ENCODE data around the gene NPR3.
"Not testable (repeated sequence)": the region's sequence is repeated elsewhere in the genome, so short reads cannot be mapped to it uniquely, and the experiment has no call there.

Gene NPR3

DNA sequence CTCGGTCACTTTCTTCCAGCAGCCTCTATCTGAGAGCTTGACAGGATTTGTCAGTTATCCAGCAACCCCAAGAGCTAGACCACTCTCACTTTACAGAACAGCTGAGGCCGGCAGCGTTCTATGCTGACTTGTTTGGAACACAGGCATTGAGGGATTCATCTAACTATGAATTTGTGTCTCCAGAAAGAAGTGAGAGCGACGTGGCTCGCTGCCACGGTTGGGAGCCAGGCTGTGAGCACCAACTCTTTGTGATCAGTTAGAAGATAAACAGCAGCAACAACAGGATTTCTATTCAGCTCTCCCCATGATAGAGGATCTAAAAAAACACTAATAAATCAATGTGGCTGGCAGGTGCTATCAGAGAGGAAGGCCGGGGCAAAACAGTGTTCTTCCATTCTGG, 58.6 kb downstream of the NPR3 start:
- no peak for DNase-seq

DNA sequence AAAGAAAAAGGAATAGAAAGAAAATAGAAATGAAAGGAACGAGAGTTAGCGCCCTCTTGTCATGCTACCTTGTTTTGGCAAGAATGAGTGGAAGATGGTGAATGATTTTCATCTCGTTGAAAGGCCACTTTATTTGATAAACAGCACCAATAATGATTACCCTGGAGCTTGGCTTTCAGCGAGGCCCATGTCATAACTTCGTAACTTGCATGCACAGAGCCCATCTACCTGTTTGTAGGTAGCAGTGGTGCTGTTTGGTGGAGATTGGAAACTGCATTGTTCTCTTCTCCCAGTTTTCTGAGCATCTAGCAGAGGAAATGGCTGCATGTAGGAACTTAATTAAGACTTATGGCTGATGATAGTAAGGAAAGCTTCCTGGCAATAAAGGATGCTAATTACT, 59.3 kb downstream of the NPR3 start:
- DNase-seq: no peak

DNA sequence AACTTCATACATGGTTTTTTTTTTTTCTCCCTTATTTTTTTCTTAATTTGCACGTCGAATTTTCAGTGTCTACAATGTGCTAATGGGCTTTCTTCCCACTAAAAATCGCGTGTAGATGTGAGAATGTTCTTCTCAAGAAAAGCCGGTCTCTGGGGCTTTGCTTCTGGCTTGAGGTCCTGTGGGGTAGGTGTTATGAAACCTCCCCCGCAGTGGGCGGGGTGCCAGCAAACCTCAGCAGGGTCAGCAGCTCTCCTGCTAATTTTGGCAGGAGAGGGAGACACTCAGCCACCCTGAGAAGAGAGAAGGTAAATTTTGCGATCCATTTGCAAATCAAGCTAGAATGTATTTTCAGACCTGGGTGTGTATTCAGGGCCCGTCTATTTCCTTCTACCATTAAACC, 59.9 kb downstream of the NPR3 start:
- no peak for DNase-seq

DNA sequence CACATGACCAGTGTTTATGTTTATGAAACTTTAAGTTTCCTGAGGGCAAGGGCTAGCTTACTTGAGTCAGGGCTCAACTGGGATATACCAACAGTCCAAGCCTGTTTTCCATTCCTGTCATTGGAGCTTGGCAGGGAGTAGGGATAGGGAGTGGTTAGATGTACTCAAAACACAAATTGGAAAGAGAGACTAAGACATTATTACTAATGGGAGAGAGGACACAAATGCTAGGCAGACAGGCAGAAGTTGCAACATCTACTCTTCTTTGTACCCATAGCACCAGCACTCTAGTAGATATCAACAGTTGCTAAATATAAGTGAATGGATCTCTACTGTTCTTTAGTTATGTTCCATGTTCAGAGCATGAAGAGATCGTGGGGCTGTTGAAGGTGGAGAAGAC, 62.8 kb downstream of the NPR3 start:
- no peak for DNase-seq

DNA sequence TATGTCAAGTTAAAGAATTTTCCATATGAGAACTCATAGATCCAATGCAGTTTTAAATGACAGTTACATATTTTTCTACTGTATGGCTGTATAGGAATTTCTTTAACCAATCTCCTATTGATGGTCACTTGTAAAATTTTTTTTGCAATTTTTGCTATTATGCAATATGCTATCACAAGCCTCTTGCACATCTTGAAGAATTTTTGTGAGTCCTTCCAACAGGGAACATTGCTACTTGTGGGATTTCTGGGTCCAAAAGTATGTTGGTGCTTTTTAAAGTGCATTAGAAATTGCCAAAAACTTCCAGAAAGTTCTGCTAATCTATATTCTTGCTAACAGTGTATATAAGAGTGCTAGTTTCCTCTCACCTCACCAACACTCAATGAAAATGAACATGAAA, 65.1 kb downstream of the NPR3 start:
- DNase-seq: no peak

DNA sequence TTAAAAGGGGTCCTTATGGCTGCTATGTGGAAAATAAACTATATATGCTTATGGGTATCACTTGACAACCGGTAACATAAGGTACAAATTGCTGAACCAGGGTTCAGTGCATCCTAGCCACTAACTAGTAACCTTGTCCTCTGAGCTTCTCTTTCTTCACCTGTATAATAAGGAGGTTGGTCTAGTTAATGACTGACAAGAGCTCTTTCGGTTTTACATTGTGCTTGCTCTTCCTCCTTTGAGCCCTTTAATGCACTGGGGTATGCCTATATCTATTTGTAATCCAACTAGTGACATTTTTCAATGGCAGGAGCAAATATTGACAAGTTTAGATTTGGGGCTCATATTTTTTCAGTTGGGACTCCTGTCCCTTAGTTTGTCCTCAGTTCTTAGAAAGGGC, 66.1 kb downstream of the NPR3 start:
- no peak for DNase-seq

DNA sequence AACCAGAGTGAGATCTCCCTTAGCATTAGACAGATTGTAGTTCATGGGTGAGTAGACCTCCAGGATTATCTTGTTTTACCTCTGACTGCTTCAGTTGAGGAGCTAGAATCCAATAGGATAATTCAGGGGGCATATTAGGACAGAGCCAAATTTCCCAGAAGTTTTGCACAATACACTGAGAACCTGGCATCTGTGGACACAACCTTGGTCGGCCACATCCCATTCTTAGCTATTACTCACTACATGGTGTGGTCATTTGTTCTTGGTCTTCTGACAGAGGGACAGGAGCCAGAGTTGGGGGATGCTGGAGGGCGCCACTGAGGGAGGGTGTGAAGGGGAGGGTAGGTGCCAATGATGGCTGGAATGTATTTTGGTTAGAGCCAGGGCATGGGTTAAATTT, 66.6 kb downstream of the NPR3 start:
- no peak for DNase-seq

DNA sequence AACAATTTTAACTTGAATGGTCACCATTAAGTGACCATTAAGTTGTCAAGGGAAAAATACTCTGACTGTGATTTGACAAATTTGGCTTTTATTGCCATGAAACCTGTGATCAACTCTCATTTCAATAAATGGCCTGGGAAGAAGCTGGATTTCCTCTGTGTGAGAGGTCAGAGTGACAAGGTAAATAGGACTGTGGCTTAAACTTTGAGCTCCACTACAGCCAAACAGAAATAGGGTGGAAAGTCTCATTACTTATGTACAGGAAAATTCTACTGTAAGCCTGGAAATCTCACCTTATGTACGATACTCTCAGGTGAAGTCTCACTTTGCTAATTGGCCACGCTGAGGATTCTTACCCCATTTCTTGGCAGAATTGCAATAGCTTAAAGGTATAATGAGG, 67.3 kb downstream of the NPR3 start:
- DNase-seq: no peak

DNA sequence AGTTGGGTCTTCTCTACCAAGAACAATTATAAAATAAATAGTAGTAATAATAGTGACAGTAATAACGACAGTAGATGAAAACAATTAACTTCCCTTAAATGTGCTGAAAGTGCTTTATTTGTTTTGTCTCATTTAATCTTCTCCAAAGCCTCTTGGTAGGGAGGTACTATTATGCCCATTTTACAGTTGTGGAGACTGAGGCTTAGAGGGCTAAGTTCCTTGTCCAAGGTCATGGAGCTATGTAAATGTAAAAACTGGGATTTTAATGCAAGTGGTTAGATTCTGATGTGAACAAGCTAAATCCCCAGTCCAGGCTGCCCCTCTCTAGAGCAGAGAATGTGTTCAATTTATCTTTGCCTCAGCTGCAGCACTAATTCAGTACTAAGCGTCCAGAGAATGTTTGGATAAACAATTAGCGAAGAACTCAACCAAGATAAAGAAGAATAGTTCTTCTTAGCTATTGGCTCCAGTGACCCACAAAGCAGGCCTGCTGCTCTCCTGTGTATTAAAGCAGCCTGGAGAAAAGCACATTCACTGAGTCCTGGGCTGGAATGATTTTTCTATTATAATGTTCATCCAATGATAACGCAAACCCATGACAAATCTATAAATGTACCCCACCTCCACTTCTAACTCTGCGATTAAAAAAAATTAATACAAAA, 68.8 kb downstream of the NPR3 start:
- DNase-seq: no peak

DNA sequence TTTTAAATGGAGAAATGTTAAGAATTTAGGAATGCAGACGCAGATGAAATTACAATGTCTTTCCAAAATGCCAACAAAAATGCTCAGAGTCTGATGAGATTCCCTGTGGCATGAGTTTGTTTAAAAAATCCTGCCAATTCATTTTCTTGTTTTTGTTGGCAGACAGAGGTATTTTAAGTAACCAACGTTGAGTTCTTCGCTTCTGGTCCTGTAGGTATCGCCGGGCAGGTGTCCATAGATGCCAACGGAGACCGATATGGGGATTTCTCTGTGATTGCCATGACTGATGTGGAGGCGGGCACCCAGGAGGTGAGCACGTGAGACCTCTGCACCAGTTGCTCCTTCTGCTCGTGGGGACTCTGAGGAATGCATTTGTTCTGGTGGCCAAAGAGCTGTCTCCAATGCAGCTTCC, 69.4 kb downstream of the NPR3 start:
- DNase-seq: no peak

DNA sequence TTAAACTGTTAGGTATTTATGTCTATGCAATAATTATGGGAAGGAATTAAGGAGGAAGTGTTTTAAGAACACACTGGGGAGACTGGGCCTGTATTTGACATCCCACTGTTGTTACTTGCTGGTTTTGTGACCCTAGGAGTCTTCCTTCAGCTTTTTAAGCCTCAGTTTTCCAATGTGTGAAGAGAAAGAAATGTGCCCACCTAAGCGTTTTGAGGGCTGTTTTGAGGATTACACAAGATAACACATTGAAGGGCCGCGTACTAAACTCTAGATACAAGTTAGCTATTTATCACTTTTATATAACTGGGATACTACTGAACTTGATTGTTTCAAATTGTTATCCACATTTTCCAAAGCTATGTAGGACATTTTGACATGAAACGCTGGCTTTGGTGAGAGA, 72.5 kb downstream of the NPR3 start:
- DNase-seq: no peak

DNA sequence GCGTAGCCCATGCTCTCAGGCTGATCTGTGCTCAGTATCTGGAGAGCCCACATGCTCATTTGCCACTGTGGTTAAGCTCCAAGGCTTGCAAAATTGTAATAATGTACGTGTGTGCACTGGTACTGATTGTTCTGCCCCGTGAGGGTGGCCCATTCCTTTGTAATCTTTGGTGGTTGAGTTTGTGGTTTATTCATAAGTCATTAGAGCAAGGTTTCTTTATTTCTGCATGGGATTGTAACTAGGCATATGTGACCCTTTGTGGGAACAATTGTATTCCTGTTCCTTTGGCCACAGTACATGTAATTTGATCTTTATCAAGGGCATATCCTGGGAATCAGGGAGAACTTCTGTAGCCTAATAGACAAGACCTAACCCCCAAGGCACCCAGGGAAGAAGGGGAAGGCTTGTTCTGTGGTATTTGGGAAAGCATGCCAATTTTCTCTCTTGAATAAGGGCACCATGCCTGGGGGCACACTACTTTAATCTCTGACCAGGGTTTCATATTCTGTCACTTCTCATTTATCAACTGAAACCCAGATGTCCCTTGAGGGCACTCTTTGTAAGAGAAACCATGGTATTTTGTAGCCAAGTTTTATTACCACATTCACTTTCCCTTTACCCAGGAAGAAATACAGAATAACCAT, 74.6 kb downstream of the NPR3 start:
- no peak for DNase-seq

DNA sequence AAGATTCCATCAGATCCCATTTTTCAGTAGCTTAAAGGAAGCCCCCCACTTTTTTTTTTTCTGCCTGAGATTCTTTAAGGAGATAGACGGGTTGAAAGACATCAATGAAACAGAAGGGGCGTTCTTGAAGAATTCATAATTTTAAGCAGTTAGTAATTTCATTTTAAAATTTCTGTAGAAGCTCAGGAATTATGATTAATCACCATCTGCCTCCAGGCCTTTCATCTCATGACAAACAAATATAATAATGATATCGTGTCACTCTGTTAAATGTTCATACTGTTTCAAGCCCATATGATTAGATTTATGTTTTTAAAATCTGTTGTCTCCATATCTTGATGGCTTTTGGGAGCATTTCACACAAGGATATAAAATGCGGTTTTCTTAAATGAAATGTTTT, 75.2 kb downstream of the NPR3 start:
- no peak for DNase-seq

DNA sequence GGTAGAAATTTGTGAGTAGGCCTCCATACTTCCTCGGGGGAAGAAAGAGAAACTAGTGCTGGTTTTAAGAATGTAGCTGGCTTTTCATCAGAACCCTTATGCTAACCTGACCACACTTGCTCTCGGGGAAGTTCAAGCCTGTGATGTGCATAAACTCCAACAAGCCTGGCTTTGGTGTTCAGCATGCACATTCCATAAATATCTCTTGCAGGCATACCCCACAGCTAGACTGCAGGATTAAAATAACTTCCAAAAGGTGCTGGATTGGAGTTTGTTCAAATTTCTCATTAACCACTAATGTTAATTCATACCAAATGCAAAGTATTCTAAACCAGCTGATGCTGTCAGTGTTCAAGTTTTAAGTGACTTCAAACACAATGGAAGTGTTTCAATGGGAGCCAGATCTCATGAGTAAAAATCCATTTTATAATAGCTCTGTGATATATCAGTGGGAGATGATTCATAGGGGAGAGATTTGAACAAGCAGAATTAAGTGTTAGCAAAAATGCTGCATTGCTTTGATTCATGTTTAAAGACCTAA, 79.4 kb downstream of the NPR3 start:
- no peak for DNase-seq

DNA sequence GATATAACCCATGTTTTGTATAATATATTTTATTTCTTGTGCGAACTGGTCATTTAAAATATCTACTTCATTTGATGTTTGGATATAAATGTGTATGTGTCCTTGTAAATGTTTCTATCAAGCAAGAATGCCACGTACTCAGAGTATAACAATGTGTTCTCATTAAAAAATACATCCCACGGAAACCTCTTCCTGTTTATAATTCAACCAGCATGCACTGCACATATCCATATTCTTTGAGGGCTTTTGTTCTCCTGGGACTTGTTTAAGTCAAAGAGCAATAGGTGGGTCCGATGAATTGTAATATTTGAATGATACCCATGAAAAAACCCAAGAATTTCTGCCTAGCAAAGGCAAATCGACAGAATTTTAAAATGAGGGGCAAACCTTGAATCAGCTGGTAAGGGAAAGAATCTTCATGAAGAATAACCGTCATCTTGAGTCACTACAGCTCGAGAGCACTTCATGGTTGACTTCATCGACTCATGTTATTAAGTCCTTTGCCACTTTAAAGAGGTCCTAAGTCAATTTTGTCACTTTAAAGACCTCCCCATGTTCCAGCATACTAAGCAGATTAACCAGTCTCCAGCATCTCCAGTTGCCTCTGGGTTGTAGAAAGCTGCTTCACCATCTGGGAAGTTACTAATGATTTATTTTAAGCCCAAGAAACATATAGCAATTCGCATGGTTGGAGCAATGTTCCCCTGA, 80.6 kb downstream of the NPR3 start:
- DNase-seq: no peak

DNA sequence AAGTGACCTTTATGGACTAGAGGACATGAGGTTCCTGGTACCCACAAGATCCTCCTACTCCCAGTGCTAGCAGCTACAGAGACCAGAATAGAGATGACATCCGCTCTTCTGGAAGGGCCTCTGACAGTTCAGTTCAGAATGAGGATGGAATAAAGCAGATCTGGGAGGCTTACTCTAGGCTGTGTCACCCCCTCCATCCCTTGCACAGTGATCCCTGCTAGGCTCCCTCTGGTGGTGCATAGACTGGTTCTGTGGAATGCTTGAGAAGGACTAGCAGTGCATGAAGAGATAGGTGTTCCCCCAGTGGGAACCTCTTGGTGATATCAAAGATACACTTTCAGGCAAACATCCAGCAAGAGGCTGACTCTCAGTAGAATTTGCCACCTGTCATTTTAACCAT, 83.0 kb downstream of the NPR3 start:
- DNase-seq: no peak

DNA sequence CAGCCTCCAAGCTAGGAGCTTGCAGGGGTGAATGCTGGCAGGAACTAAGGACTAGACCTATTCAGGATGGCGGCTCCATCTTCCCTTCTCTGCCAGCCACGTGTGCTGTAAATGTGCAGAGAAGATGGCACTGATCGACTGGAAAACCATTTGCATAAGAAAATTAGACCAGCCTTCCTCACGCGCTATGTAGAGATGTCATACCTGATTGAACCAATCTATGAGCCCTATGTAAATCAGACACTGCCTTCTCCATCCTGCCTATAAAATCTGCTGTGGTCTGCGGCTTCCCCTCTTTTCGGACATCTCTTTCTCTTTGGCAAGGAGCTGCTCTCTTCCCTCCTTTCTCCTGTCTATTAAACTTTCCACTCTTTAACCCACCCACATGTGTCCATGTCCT, 91.6 kb downstream of the NPR3 start:
- DNase-seq: no peak

DNA sequence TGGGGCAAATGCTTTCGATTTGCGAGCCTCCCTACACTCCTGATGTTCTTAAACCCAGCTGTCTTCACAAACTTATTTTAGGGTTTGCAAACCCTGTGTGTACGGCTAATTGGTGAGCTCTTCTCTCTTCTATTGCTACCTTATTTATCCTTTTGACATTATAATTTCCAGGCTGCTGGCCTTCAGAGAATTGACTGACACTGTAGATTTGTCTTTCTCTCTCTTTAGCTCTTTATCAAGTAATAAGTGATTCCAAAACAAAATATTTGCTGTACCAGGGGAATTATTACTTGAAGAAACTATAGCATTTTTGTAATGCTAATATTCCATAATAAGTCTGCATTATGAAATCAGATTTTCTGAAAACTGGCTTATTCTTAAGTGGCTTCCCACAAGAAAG, 92.5 kb downstream of the NPR3 start:
- no peak for DNase-seq

DNA sequence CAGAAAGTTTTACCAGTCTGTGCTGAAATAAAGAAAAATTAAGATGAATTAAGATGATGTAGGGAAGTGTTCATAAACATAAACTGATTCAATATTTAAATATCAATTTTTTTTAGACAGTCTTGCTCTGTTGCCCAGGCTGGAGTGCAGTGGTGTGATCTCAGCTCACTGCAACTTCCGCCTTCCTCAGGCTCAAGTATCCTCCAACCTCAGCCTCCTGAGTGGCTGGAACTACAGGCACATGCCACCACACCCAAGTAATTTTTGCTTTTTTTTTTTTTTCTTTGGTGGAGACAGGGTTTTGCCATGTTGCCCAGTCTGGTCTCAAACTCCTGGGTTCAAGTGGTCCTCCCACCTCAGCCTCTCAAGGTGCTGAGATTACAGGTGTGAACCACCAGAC, 94.3 kb downstream of the NPR3 start:
- DNase-seq: not testable (repeated sequence)

DNA sequence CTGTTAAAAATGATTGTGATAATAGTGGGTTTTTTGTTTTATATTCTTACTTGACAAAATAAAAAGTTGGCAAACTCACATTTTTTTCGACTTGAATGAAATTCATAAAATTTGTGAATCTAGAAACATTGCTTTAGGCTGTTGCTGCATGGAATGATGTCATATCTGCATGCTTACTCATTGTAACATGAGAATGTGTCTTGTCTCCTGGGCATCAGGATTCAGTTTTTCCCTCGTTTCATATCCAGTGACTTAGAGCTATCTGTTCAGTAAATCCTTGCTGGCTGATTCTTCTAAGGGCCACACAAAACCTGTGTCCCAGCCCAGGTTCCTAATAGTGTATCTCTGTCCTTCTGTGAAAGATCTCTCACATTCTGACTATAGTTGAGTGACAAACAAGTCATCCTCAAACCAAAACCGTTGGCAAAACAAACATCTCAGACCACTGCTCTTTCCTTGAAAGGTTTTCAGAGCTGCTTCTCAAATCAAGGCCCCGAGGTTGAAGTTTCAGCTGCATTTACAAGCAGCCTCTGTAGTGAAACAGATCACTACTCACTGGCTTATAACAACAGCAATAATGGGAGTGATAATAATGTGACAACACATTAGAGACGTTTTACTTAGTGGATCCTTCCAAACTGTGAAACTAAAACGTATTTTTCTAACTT, 95.0 kb downstream of the NPR3 start:
- no peak for DNase-seq

DNA sequence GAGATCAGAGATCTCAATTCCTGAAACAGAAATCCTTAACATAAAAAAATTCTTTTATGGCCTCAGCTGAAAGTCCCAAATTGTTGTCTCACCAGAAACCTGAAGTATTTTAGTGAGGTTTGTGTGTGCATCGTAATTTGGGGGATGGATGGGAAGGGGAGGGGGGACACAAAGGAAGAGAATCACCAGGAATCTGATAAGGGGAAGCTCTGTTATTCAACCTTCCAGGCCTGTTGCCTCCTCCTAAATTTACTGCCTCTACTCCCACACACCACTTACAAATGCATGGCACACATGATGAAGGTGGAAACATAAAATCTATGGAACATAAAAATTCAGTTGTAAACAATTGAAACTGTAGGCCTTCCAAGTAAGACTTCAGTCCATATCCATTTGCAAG, 97.7 kb downstream of the NPR3 start:
- no peak for DNase-seq

DNA sequence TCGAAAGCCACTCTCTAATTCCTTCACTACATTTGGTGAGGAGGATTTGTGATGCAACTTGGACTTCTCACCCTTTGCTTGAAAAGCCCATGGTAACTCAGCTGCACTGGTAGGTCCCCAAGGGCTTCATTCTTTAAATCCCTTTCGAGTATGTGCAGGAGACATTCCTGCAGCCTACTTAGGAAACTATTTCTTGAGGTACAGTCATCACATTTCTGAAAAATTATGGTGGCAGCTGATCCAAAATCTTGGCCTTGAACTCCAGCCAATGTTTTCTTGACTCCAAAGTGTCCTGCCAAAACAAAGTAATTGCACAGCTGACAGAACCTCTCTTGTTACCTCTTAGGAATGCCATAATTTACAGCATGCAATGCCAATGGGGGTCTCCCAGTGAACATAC, 99.7 kb downstream of the NPR3 start:
- DNase-seq: no peak

DNA sequence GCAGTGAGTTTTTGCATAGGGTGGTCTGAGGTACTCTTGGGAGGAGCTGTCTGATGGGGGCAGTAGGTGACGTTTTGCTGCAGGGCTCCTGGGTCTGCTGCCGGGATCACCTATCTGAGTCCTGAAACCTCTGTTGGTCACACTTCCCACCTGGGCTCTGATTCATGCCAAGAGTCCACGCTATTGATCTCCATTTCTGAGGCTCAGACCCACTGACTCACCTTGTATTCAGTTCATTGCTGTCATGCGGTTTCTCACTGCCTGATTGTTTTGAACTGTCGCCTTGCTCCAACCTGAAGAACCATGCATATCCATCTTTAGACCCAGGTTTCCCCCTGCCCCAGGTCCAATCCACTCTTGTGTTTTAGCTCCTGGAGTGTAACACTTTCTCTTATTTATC, 101.3 kb downstream of the NPR3 start:
- no peak for DNase-seq

DNA sequence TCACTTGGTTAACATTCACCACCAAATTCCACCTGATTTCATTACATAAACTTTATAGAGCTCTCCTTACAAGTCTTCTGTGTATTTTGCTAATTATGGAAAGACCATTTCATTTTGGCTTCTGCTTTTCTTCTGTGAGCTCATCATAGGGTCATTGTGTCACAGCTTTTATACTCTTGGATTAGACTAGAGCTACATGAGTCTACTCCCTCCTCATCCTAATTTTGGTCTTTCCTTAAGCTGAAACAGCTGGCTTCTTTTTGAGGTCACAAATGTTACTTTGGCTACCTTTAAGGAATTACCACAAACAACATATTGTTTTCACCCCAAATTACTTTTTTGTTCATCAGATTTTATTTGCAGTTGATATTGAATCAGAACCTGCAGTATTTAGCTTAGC, 103.0 kb downstream of the NPR3 start:
- no peak for DNase-seq

All from NCI-H748 treated with DMSO at 0.1 percent for 48 hours (cell line).